Sigmoid colon (tissue), 7 donors: Measurements from ENCODE around the gene NEK2. TPM values are rescaled to one million over a fixed set of nuclear protein-coding genes. Genes with fewer than 3 reads are reported as not detected.

Source experiments
- DNase-seq: peaks from one replicate; pipeline ENCODE4 v3.0.0-alpha.2; 2019
- H3K27ac ChIP-seq, 4 donors: fragments of 200-600 bp; sonication (generic); one replicate each; pipeline ENCODE4 v1.5.1; 2016 to 2019; ENCODE audit warnings: mild to moderate bottlenecking in 1 of 4
- H3K27me3 ChIP-seq, 3 donors: fragments of 200-600 bp; sonication (generic); one replicate each; pipeline ENCODE4 v1.5.1; 2019; ENCODE audit warnings: mild to moderate bottlenecking in 1 of 3
- H3K36me3 ChIP-seq, 4 donors: fragments of 200-600 bp; sonication (generic); one replicate each; pipeline ENCODE4 v1.5.1; 2016 to 2019
- H3K4me1 ChIP-seq, 4 donors: fragments of 200-600 bp; sonication (generic); one replicate each; pipeline ENCODE4 v1.5.1; 2017 to 2019
- H3K4me3 ChIP-seq, 4 donors: fragments of 200-600 bp; sonication (generic); one replicate each; pipeline ENCODE4 v1.5.1; 2017 to 2019; ENCODE audit warnings: mild to moderate bottlenecking in 2 of 4, moderate library complexity in 1 of 4
- H3K9me3 ChIP-seq, 4 donors: fragments of 200-600 bp in 3 of 4; sonication (generic) in 3 of 4; one replicate each; pipeline versions ENCODE4 v1.5.1 to v1.6.1; 2013 to 2019
- CTCF ChIP-seq, 4 experiments: fragments of 450-650 bp in 3 of 4; fragments of 200-600 bp in 1 of 4; IDR thresholded peaks; one replicate each; pipeline ENCODE4 v1.5.1; 2016 to 2019; ENCODE audit warnings: antibody characterized with exemption in 4 of 4, mild to moderate bottlenecking in 3 of 4, moderate library complexity in 2 of 4
- EP300 ChIP-seq, 4 donors: sonication (generic); formaldehyde crosslinking; IDR thresholded peaks; one replicate each; pipeline ENCODE4 v1.6.1; 2017; ENCODE audit warnings: antibody characterized with exemption in 4 of 4
- POLR2A ChIP-seq, 2 donors: fragments of 450-650 bp; IDR thresholded peaks; one replicate each; pipeline ENCODE4 v1.6.1; 2016; ENCODE audit warnings: antibody characterized with exemption in 2 of 2, mild to moderate bottlenecking in 2 of 2, moderate library complexity in 2 of 2
- POLR2AphosphoS5 ChIP-seq, 4 donors: sonication (generic); formaldehyde crosslinking; IDR thresholded peaks; one replicate each; pipeline ENCODE4 v1.6.1; 2017; ENCODE audit warnings: antibody characterized with exemption in 4 of 4
- WGBS, 2 donors: extraction: QIAGEN DNeasy Blood & Tissue Kit; methylation state at CpG; one replicate each; pipeline ENCODE4 v1.1.7; 2013; 5-methylcytosine and 5-hydroxymethylcytosine counted together
- intact Hi-C: fragments of 100-400 bp; cut with DNase I; formaldehyde crosslinking; loops from one replicate; pipeline ENCODE4 v1.15.1; 2023
- polyA plus RNA-seq, 3 donors: library from polyadenylated mRNA; stranded (reverse); fragments of 200-250 nt; gene quantifications; one replicate each; pipeline ENCODE4 v1.2.3, GENCODE V29; 2013
- total RNA-seq, 4 donors: library from RNA; depleted of rRNA; stranded (reverse); fragments of >200 nt; gene quantifications; one replicate each; pipeline ENCODE4 v1.1.0, GENCODE V29; 2016
- donor health status: healthy with polysubstance abuse.
- donor health status: Bipolar disorder and iron deficiency.
- donor health status: healthy.

The NEK2 gene
- total and polyA plus RNA-seq, 7 donors = 0.41 to 11.5 (median 1.9) TPM; not detected in 2

DNA sequence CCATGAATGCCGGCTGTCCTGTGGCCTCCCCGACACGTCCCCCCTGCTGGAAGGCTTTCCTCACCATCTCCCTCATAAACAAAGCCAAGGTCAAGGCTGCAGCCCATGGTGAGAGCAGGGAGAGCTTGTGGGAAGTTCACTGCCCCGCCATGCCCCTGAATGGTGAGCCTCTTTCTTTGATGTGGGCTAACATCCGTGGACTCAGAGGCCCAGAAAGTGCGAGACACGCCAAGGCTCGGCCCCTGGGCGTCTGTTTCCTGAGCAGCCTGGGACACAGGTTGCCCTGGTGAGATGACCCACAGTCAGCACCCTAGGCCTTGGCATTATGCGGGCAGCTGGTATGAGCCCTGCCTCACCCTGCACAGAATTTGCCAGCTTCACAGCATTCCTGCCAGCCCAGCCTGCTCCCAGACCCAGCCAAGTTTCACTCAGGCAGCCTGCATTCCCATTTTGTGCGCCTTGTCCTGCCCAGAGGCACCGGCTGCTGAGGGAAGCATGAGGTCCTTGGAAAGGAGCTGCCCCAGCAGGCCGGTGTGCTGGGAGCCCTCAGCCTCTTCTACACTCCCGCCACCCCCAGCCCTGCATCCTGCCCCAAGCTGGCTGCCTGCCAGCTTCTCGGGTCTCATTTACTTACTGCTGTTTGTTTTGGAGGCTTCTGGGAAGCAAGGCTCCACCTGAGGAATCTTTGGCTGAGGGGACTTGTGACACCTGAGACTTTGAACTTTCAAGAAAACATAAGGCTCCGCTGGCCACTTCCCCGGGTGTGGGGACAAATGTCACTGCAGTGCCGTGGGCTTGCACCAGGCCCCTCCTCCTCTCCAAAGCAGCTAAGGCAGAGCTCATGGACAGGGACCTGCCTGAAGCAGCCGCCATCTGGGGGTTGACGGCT lies 31.9 kb downstream of the NEK2 start:
- Histone ChIP-seq H3K9me3 (no peaks in the 10 kb centered on the region), H3K36me3 (no peaks in the 10 kb centered on the region), H3K27me3 (no peaks in the 10 kb centered on the region), H3K27ac (peak overlapping the region in 2 of 4 donors; percentile 23 to 58), H3K4me1 (peaks cover 0 to 10% (median 8%) of the 10 kb centered on the region in 4 donors), H3K4me3 (no peak overlapping the region)
- WGBS, 2 donors = 23 to 43% methylated on average over 20 of the region's 20 CpGs
- no peak for TF ChIP-seq POLR2A (IDR thresholded peaks at IDR 0.05)
- no peak for TF ChIP-seq EP300 (IDR thresholded peaks at IDR 0.05)
- no peak for TF ChIP-seq POLR2AphosphoS5 (IDR thresholded peaks at IDR 0.05)
- TF ChIP-seq CTCF (IDR thresholded peaks at IDR 0.05) = no peak
- no peak for DNase-seq
- intact Hi-C loops = no loop called here

GRCh38 chr1:211642870-211643269 lies 32.6 kb downstream of the NEK2 start:
- H3K27me3 ChIP-seq = no peaks in the 10 kb centered on the region
- H3K27ac ChIP-seq = peak overlapping the region in 1 of 4 donors; percentile 58
- no peak overlapping the region for H3K4me3 ChIP-seq
- DNase-seq = no peak
- TF ChIP-seq CTCF (IDR thresholded peaks at IDR 0.05) = no peak
- TF ChIP-seq EP300 (IDR thresholded peaks at IDR 0.05) = no peak
- TF ChIP-seq POLR2AphosphoS5 (IDR thresholded peaks at IDR 0.05) = no peak
- TF ChIP-seq POLR2A (IDR thresholded peaks at IDR 0.05) = no peak
- no peaks in the 10 kb centered on the region for H3K36me3 ChIP-seq
- intact Hi-C loops = no loop called here
- WGBS, 2 donors = 94 to 99% methylated on average over 4 of the region's 4 CpGs
- no peaks in the 10 kb centered on the region for H3K9me3 ChIP-seq
- H3K4me1 ChIP-seq = peaks cover 0 to 10% (median 8%) of the 10 kb centered on the region in 4 donors

GRCh38 chr1:211641942-211642341 lies 33.5 kb downstream of the NEK2 start:
- 97% methylated on average over 2 of the region's 2 CpGs for WGBS, 2 donors
- Histone ChIP-seq H3K27ac (no peak overlapping the region), H3K36me3 (no peaks in the 10 kb centered on the region), H3K4me3 (no peak overlapping the region), H3K4me1 (peaks cover 0 to 10% (median 8%) of the 10 kb centered on the region in 4 donors), H3K27me3 (no peaks in the 10 kb centered on the region), H3K9me3 (no peaks in the 10 kb centered on the region)
- TF ChIP-seq EP300 (IDR thresholded peaks at IDR 0.05) = no peak
- DNase-seq = no peak
- intact Hi-C loops = no loop called here

- no peak overlapping the region for H3K4me3 ChIP-seq
- intact Hi-C loops = no loop called here
- H3K27ac ChIP-seq = no peak overlapping the region
Observed at GRCh38 chr1:211641044-211641800, 34.2 kb downstream of the NEK2 start.

More at GRCh38 chr1:211641044-211641800, 34.2 kb downstream of the NEK2 start:
- TF ChIP-seq CTCF (IDR thresholded peaks at IDR 0.05) (no peak), EP300 (IDR thresholded peaks at IDR 0.05) (no peak), POLR2AphosphoS5 (IDR thresholded peaks at IDR 0.05) (no peak), POLR2A (IDR thresholded peaks at IDR 0.05) (no peak)
- H3K36me3 ChIP-seq = no peaks in the 10 kb centered on the region
- WGBS, 2 donors = 95% methylated on average over 11 of the region's 11 CpGs
- peak; percentile 12 for DNase-seq
- H3K4me1 ChIP-seq = peaks cover 0 to 10% (median 8%) of the 10 kb centered on the region in 4 donors
- no peaks in the 10 kb centered on the region for H3K27me3 ChIP-seq
- H3K9me3 ChIP-seq = no peaks in the 10 kb centered on the region
